Central memory CD8-positive, alpha-beta T cell (primary cell): ENCODE results near the gene POTEI.
"Not testable (repeated sequence)": the region's sequence is repeated elsewhere in the genome, so short reads cannot be mapped to it uniquely, and the experiment has no call there.

Experiments
- ATAC-seq: fragments of 150-1000 bp; cut with Tn5 transposase; replicated peaks from 2 replicates; pipeline ENCODE4 v1.10.0; 2022; ENCODE audit warnings: mild to moderate bottlenecking, moderate FRiP score, moderate number of reproducible peaks; ENCODE audit not compliant: poor library complexity, severe bottlenecking; ENCODE audit errors: extremely low read depth
- DNase-seq, 2 donors: peaks; one replicate each; pipeline ENCODE4 v3.0.0; 2021; ENCODE audit warnings: low spot score in 2 of 2
- H3K27ac Mint-ChIP-seq: one replicate; pipeline ENCODE4 v1.8.0; 2022; ENCODE audit warnings: low read depth, mild to moderate bottlenecking, moderate library complexity, mixed read lengths
- H3K27me3 Mint-ChIP-seq: one replicate; pipeline ENCODE4 v1.8.0; 2022; ENCODE audit warnings: mixed read lengths
- H3K36me3 Mint-ChIP-seq: one replicate; pipeline ENCODE4 v1.8.0; 2022; ENCODE audit warnings: mild to moderate bottlenecking, moderate library complexity, mixed read lengths; ENCODE audit not compliant: insufficient read depth
- H3K4me1 Mint-ChIP-seq: one replicate; pipeline ENCODE4 v1.8.0; 2022; ENCODE audit warnings: mixed read lengths
- H3K4me3 Mint-ChIP-seq: one replicate; pipeline ENCODE4 v1.8.0; 2022; ENCODE audit warnings: mild to moderate bottlenecking, moderate library complexity, mixed read lengths
- H3K9me3 Mint-ChIP-seq: one replicate; pipeline ENCODE4 v1.8.0; 2022; ENCODE audit warnings: mixed read lengths

The POTEI gene

GRCh38 chr2:130451823-130452222 is 57.3 kb downstream of the POTEI start:
- not testable (repeated sequence) for H3K27me3 Mint-ChIP-seq, ATAC-seq, H3K27ac Mint-ChIP-seq, H3K36me3 Mint-ChIP-seq, H3K4me1 Mint-ChIP-seq, H3K4me3 Mint-ChIP-seq, DNase-seq, H3K9me3 Mint-ChIP-seq

GRCh38 chr2:130451278-130451677 is 57.9 kb downstream of the POTEI start:
- H3K27me3 Mint-ChIP-seq, H3K4me3 Mint-ChIP-seq, H3K36me3 Mint-ChIP-seq, H3K4me1 Mint-ChIP-seq, DNase-seq, H3K9me3 Mint-ChIP-seq, ATAC-seq, H3K27ac Mint-ChIP-seq: not testable (repeated sequence)

- not testable (repeated sequence) for H3K27ac Mint-ChIP-seq, H3K4me1 Mint-ChIP-seq, DNase-seq, H3K36me3 Mint-ChIP-seq, H3K27me3 Mint-ChIP-seq, H3K9me3 Mint-ChIP-seq, ATAC-seq, H3K4me3 Mint-ChIP-seq
These were observed 58.8 kb downstream of the POTEI start for GRCh38 chr2:130450366-130450765.

- H3K4me1 Mint-ChIP-seq, H3K27ac Mint-ChIP-seq, ATAC-seq, H3K9me3 Mint-ChIP-seq, H3K36me3 Mint-ChIP-seq, DNase-seq: not testable (repeated sequence)
- Mint-ChIP-seq H3K27me3 (peaks cover 16% of the 10 kb centered on the region), H3K4me3 (peak overlapping the region; percentile 54)
These were observed 81.5 kb downstream of the POTEI start for GRCh38 chr2:130427631-130428030.

- not testable (repeated sequence) for H3K27ac Mint-ChIP-seq, ATAC-seq
These were observed 90.3 kb downstream of the POTEI start for GRCh38 chr2:130418845-130419244.

GRCh38 chr2:130416693-130417092 is 92.4 kb downstream of the POTEI start:
- H3K27ac Mint-ChIP-seq, H3K4me3 Mint-ChIP-seq, H3K4me1 Mint-ChIP-seq, DNase-seq, ATAC-seq, H3K36me3 Mint-ChIP-seq, H3K9me3 Mint-ChIP-seq, H3K27me3 Mint-ChIP-seq: not testable (repeated sequence)

More at GRCh38 chr2:130418845-130419244, 90.3 kb downstream of the POTEI start:
- H3K27me3 Mint-ChIP-seq, H3K36me3 Mint-ChIP-seq, H3K4me1 Mint-ChIP-seq, DNase-seq, H3K4me3 Mint-ChIP-seq, H3K9me3 Mint-ChIP-seq: not testable (repeated sequence)
